Mucosa of descending colon (tissue), 3 donors: ENCODE data around the gene FCHSD2. TPM values are rescaled to one million over a fixed set of nuclear protein-coding genes. Genes with fewer than 3 reads are reported as not detected.

Experiments
- ATAC-seq: fragments of 200-7000 bp; cut with Tn5 transposase; one replicate; pipeline ENCODE4 v1.9.1; 2020; ENCODE audit warnings: mild to moderate bottlenecking, moderate library complexity
- DNase-seq, 3 donors: peaks; one replicate each; pipeline ENCODE4 v3.0.0-alpha.2; 2020
- H3K36me3 ChIP-seq: fragments of 200-600 bp; one replicate; pipeline ENCODE4 v1.8.0; 2021; ENCODE audit warnings: low read depth, mild to moderate bottlenecking
- H3K4me1 ChIP-seq: fragments of 200-600 bp; one replicate; pipeline ENCODE4 v1.8.0; 2021; ENCODE audit warnings: low read depth, mild to moderate bottlenecking
- H3K4me3 ChIP-seq: fragments of 200-600 bp; one replicate; pipeline ENCODE4 v1.8.0; 2021; ENCODE audit warnings: mild to moderate bottlenecking
- H3K9me3 ChIP-seq: fragments of 200-600 bp; one replicate; pipeline ENCODE4 v1.8.0; 2021; ENCODE audit warnings: mild to moderate bottlenecking
- intact Hi-C, 2 donors: fragments of 100-400 bp; cut with DNase I in 1 of 2; cut with micrococcal nuclease in 1 of 2; formaldehyde crosslinking; loops; one replicate each; pipeline versions ENCODE4 v1.11.0 to v1.11.1; 2022; cut with DNase I, micrococcal nuclease
- total RNA-seq, 3 donors: library from RNA; stranded (reverse); fragmentation: NEBNext Ultra II Directional in 2 of 3; extraction: Animal tissue kit (Norgen Biotek cat#: 25700) in 2 of 3; gene quantifications; one replicate each; pipeline versions ENCODE4 v1.2.1 to v1.2.4, GENCODE V29; 2021 to 2023
- TF ChIP-seq, protein P1 (sequence below): fragments of 200-600 bp; IDR thresholded peaks from one replicate; pipeline ENCODE4 v1.8.0; 2022; ENCODE audit warnings: antibody characterized with exemption, mild to moderate bottlenecking
- donor health status: DM: no; HTN: no; CAD: no; lungs with moderate emphysema.
- donor health status: DM: no; HTN: no; CAD: no.
- donor health status: DM: no; HTN: yes; CAD: no.

The FCHSD2 gene
- total RNA-seq, 3 donors from 2014 or later, result 15.7 to 41.6 (median 21.6) TPM

DNA sequence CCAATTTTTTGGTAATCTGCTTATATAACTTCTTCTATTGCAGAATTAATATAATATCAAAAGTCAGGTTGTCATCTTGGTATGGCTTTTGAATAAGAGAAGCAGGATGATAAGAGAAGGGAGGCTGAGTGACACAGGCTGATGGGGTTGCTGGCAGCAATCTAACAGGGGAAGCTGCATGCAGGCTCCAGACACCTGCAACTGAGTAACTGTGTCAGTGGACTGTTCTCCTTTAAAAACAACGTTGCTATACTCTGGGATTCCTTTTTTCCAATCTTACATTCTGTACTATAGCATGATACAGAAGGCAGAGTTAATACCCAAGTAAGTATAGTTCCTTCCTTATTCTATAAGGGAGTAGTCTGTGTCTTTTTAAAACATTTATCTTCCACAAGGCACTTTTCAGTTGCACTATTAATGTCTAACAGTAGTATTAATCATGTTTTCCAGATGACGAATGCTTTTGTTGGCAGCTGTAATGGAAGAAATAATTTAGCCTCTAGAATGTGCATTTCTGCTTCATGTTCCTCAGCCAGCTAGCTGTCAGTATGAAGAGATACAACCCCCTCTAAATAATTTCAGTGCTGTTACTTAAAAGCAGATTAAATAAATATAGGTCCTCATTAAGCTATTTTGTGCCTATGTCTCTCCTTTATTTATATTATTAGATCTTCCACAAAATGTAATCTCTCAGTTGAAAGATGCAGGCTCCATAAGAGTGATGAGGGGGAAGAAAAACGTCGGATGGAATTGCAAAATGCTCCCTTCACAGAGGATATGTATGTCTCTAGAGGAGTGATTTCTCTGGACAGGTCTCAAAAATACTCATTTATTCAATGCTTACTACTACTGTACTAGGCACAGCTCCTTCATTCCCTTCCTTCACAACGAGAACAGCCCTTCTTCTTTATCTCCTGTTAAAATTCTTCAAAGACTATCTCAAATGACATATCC lies 277.1 kb downstream of the FCHSD2 start:
- Histone ChIP-seq H3K9me3 (no peaks in the 10 kb centered on the region), H3K36me3 (no peaks in the 10 kb centered on the region), H3K4me3 (no peak overlapping the region), H3K4me1 (no peaks in the 10 kb centered on the region)
- intact Hi-C loops, result no loop called here
- no peak for DNase-seq
- no peak for ATAC-seq
- TF ChIP-seq, protein P1, sequence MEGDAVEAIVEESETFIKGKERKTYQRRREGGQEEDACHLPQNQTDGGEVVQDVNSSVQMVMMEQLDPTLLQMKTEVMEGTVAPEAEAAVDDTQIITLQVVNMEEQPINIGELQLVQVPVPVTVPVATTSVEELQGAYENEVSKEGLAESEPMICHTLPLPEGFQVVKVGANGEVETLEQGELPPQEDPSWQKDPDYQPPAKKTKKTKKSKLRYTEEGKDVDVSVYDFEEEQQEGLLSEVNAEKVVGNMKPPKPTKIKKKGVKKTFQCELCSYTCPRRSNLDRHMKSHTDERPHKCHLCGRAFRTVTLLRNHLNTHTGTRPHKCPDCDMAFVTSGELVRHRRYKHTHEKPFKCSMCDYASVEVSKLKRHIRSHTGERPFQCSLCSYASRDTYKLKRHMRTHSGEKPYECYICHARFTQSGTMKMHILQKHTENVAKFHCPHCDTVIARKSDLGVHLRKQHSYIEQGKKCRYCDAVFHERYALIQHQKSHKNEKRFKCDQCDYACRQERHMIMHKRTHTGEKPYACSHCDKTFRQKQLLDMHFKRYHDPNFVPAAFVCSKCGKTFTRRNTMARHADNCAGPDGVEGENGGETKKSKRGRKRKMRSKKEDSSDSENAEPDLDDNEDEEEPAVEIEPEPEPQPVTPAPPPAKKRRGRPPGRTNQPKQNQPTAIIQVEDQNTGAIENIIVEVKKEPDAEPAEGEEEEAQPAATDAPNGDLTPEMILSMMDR, result no peak

DNA sequence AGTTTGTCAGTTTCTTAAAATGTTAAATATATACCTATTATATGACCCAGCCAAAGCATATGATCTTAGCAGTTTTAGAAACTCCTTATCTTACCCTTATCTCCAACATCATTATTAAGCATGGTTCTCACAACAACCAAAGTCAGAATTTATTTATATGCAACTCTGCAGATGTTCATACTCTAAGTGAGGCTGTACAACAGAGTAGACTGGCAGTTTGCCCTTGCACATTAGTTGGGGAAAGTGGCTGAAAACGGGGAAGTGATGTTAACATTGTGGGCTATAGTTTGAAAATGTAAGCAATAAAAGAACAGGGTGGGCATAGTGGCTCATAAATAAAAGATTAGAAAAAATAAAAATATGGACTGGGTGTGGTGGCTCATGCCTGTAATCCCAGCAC lies 278.2 kb downstream of the FCHSD2 start:
- no peak for DNase-seq

DNA sequence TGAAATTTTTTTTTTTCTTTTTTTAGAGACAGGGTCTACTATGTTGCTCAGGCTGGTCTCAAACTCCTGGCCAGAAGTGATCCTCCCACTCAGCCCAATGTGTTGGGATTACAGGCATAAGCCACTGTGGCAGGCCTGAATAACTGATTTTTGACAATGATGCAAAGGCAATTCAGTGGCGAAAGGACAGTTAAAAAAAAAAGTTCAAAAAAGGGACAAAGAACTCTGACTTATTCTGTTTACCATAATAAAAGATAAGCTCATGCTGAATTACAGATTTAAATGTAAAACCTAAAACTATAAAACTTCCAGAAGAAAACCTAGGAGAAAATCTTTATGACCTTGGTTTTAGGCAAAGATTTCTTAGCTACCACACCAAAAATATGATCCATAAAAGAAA lies 279.0 kb downstream of the FCHSD2 start:
- DNase-seq, result no peak
- Histone ChIP-seq H3K4me3 (no peak overlapping the region), H3K4me1 (no peaks in the 10 kb centered on the region), H3K9me3 (no peaks in the 10 kb centered on the region), H3K36me3 (no peaks in the 10 kb centered on the region)
- no peak for ATAC-seq
- TF ChIP-seq, protein P1, result no peak
- intact Hi-C loops, result no loop called here

More for the DNA sequence above, 278.2 kb downstream of the FCHSD2 start:
- H3K4me1 ChIP-seq, result no peaks in the 10 kb centered on the region
- TF ChIP-seq, protein P1, result no peak
- H3K4me3 ChIP-seq, result no peak overlapping the region
- no peaks in the 10 kb centered on the region for H3K9me3 ChIP-seq
- no peak for ATAC-seq
- no peaks in the 10 kb centered on the region for H3K36me3 ChIP-seq
- intact Hi-C loops, result no loop called here

DNA sequence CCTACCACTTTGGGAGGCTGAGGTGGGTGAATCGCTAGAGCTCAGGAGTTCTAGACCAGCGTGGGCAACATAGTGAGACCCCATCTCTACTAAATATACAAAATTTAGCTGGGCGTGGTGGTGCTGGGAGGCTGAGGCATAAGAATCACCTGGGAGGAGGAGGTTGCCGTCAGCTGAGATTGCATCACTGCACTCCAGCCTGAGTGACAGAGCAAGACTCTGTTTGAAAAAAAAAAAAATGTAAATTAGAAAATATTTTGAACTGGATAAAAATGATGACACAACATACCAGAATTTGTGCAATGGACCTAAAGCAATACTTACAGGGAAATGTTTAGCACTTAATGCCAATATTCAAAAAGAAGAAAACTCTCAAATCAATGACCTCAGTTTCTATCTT lies 281.5 kb downstream of the FCHSD2 start:
- TF ChIP-seq, protein P1, result no peak
- no peak overlapping the region for H3K4me3 ChIP-seq
- H3K9me3 ChIP-seq, result no peaks in the 10 kb centered on the region
- H3K4me1 ChIP-seq, result no peaks in the 10 kb centered on the region
- H3K36me3 ChIP-seq, result no peaks in the 10 kb centered on the region
- ATAC-seq (no peak), DNase-seq (no peak)
- intact Hi-C loops, result no loop called here

DNA sequence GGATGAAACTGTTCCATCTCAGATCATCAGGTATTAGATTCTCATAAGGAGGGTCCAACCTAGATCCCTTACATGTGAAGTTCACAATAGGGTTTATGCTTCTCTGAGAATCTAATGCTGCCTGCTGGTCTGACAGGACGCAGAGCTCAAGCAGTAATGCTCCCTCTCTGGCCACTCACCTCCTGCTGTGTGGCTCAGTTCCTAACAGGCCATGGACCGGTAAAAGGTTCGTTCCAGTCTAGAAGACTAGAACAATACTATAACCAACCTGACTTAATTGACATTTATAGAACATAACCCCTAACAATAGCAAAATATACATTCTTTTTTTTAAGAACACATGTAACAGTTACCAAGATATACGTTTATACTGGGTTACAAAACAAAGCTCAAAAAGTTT lies 282.1 kb downstream of the FCHSD2 start:
- no peaks in the 10 kb centered on the region for H3K9me3 ChIP-seq
- H3K4me1 ChIP-seq, result no peaks in the 10 kb centered on the region
- TF ChIP-seq, protein P1, result no peak
- no peak for DNase-seq
- ATAC-seq, result no peak
- intact Hi-C loops, result no loop called here
- H3K4me3 ChIP-seq, result no peak overlapping the region
- no peaks in the 10 kb centered on the region for H3K36me3 ChIP-seq
